Hepatocyte (in vitro differentiated cells): Measurements from ENCODE around the gene ESRP2. TPM values are rescaled to one million over a fixed set of nuclear protein-coding genes. Genes with fewer than 3 reads are reported as not detected.

Experiments used
- DNase-seq: peaks from one replicate; pipeline ENCODE4 v3.0.0-alpha.2; 2016; ENCODE audit warnings: low spot score
- H2AFZ ChIP-seq: fragments of 200-600 bp; sonication (generic); 2 replicates; pipeline ENCODE4 v1.6.0; 2016; ENCODE audit warnings: antibody characterized with exemption, mild to moderate bottlenecking
- H3K27ac ChIP-seq: fragments of 200-600 bp; sonication (generic); 2 replicates; pipeline ENCODE4 v1.5.1; 2016; ENCODE audit warnings: mild to moderate bottlenecking
- H3K27me3 ChIP-seq: fragments of 200-600 bp; sonication (generic); 2 replicates; pipeline ENCODE4 v1.6.1; 2016
- H3K36me3 ChIP-seq: fragments of 200-600 bp; sonication (generic); replicated peaks from 2 replicates; pipeline ENCODE4 v1.5.1; 2016; ENCODE audit warnings: low read depth; ENCODE audit not compliant: insufficient read depth
- H3K4me1 ChIP-seq: fragments of 200-600 bp; sonication (generic); 2 replicates; pipeline ENCODE4 v1.5.1; 2016; ENCODE audit warnings: mild to moderate bottlenecking, moderate library complexity; ENCODE audit not compliant: insufficient read depth
- H3K4me2 ChIP-seq: fragments of 200-600 bp; sonication (generic); 2 replicates; pipeline ENCODE4 v1.6.0; 2016
- H3K4me3 ChIP-seq: fragments of 200-600 bp; sonication (generic); 2 replicates; pipeline ENCODE4 v1.5.1; 2016; ENCODE audit warnings: mild to moderate bottlenecking
- H3K79me2 ChIP-seq: fragments of 200-600 bp; sonication (generic); 2 replicates; pipeline ENCODE4 v1.6.0; 2017; ENCODE audit warnings: mild to moderate bottlenecking
- H3K9me2 ChIP-seq: fragments of 200-600 bp; sonication (generic); replicated peaks from 2 replicates; pipeline ENCODE4 v1.6.0; 2017; ENCODE audit warnings: mild to moderate bottlenecking; ENCODE audit not compliant: insufficient read depth
- H3K9me3 ChIP-seq: fragments of 200-600 bp; sonication (generic); 2 replicates; pipeline ENCODE4 v1.5.1; 2016; ENCODE audit warnings: low read depth, mild to moderate bottlenecking
- H4K20me1 ChIP-seq: fragments of 200-600 bp; sonication (generic); 2 replicates; pipeline ENCODE4 v1.6.0; 2016; ENCODE audit warnings: mild to moderate bottlenecking; ENCODE audit not compliant: insufficient read depth, poor library complexity, severe bottlenecking
- EZH2 ChIP-seq: fragments of 200-600 bp; sonication (generic); IDR thresholded peaks from 2 replicates; pipeline ENCODE4 v1.6.1; 2016; ENCODE audit warnings: antibody characterized with exemption, mild to moderate bottlenecking, borderline replicate concordance
- EZH2phosphoT487 ChIP-seq: fragments of 200-600 bp; sonication (generic); IDR thresholded peaks from one replicate; pipeline ENCODE4 v1.6.1; 2018; ENCODE audit warnings: antibody characterized with exemption, mild to moderate bottlenecking, low read depth, moderate library complexity; ENCODE audit not compliant: unreplicated experiment, severe bottlenecking
- WGBS: methylation state at CpG from one replicate; pipeline ENCODE4 v1.1.6; 2016; ENCODE audit warnings: low lambda C conversion rate; ENCODE audit errors: missing lambda C conversion rate; 5-methylcytosine and 5-hydroxymethylcytosine counted together
- polyA plus RNA-seq: library from polyadenylated mRNA; unstranded; fragments of >200 nt; fragmentation: Nextera tagmentation; extraction: Ambion mirVana; gene quantifications from 2 replicates; pipeline ENCODE4 v1.2.1, GENCODE V29; 2016
- total RNA-seq: library from RNA; depleted of rRNA; stranded (reverse); fragments of >200 nt; gene quantifications from 2 replicates; pipeline ENCODE4 v1.2.3, GENCODE V29; 2014
- TF ChIP-seq, protein P1 (sequence below): fragments of 200-600 bp; sonication (generic); IDR thresholded peaks from 2 replicates; pipeline ENCODE4 v1.5.1; 2016; ENCODE audit warnings: antibody characterized with exemption, mild to moderate bottlenecking; ENCODE audit not compliant: poor library complexity

Gene ESRP2
- total and polyA plus RNA-seq, 2 experiments from 2014 or later = 39.5 to 52.4 TPM

DNA sequence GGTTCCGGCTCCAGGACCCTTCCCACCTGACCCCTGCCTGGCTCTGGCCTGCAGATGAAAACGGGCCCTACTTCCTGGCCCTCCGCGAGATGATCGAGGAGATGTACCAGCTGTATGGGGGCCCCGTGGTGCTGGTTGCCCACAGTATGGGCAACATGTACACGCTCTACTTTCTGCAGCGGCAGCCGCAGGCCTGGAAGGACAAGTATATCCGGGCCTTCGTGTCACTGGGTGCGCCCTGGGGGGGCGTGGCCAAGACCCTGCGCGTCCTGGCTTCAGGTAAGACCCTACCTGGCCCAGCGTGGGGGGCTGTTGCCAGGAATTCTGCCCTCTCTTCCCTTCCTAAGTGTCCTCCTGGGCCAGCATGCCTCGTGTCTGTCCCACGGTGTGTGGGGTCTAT, 19.8 kb upstream of the ESRP2 start:
- no peaks in the 10 kb centered on the region for H4K20me1 ChIP-seq
- H3K9me2 ChIP-seq = no peaks in the 10 kb centered on the region
- no peak overlapping the region for H3K4me2 ChIP-seq
- 94% methylated on average over 18 of the region's 18 CpGs for WGBS
- no peaks in the 10 kb centered on the region for H3K79me2 ChIP-seq
- H3K4me3 ChIP-seq = no peak overlapping the region
- H2AFZ ChIP-seq = no peak overlapping the region
- H3K27ac ChIP-seq = no peak overlapping the region
- TF ChIP-seq, protein P1, sequence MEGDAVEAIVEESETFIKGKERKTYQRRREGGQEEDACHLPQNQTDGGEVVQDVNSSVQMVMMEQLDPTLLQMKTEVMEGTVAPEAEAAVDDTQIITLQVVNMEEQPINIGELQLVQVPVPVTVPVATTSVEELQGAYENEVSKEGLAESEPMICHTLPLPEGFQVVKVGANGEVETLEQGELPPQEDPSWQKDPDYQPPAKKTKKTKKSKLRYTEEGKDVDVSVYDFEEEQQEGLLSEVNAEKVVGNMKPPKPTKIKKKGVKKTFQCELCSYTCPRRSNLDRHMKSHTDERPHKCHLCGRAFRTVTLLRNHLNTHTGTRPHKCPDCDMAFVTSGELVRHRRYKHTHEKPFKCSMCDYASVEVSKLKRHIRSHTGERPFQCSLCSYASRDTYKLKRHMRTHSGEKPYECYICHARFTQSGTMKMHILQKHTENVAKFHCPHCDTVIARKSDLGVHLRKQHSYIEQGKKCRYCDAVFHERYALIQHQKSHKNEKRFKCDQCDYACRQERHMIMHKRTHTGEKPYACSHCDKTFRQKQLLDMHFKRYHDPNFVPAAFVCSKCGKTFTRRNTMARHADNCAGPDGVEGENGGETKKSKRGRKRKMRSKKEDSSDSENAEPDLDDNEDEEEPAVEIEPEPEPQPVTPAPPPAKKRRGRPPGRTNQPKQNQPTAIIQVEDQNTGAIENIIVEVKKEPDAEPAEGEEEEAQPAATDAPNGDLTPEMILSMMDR = no peak
- no peak for TF ChIP-seq EZH2phosphoT487
- DNase-seq = no peak
- H3K4me1 ChIP-seq = peaks cover 17% of the 10 kb centered on the region
- H3K9me3 ChIP-seq = no peaks in the 10 kb centered on the region
- no peaks in the 10 kb centered on the region for H3K27me3 ChIP-seq
- H3K36me3 ChIP-seq = no peaks in the 10 kb centered on the region

DNA sequence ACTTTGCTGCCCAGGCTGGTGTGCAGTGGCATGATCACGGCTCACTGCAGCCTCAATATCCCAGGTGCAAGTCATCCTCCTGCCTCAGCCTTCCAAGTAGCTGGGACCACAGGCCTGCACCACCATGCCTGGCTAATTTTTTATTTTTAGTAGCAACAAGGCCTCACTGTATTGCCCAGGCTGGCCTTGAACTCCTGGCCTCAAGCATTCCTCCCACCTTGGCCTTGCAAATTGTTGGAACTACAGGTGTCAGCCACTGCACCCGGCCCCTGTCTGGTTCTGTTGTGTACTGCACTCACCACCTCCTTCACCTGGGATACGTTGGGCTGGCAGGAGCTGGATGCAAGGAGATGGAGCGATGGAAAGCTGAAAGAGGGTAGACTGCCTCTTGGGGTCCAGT, 17.8 kb upstream of the ESRP2 start:
- H3K9me2 ChIP-seq = no peaks in the 10 kb centered on the region
- no peak for DNase-seq
- WGBS = 96% methylated on average over 4 of the region's 4 CpGs
- H3K4me2 ChIP-seq = no peak overlapping the region
- no peak for TF ChIP-seq EZH2
- TF ChIP-seq, protein P1 = no peak
- no peaks in the 10 kb centered on the region for H3K79me2 ChIP-seq
- H3K36me3 ChIP-seq = no peaks in the 10 kb centered on the region
- no peaks in the 10 kb centered on the region for H3K27me3 ChIP-seq
- no peak overlapping the region for H3K4me3 ChIP-seq
- no peaks in the 10 kb centered on the region for H3K9me3 ChIP-seq
- H3K4me1 ChIP-seq = peaks cover 17% of the 10 kb centered on the region
- H2AFZ ChIP-seq = no peak overlapping the region
- no peaks in the 10 kb centered on the region for H4K20me1 ChIP-seq
- no peak overlapping the region for H3K27ac ChIP-seq

DNA sequence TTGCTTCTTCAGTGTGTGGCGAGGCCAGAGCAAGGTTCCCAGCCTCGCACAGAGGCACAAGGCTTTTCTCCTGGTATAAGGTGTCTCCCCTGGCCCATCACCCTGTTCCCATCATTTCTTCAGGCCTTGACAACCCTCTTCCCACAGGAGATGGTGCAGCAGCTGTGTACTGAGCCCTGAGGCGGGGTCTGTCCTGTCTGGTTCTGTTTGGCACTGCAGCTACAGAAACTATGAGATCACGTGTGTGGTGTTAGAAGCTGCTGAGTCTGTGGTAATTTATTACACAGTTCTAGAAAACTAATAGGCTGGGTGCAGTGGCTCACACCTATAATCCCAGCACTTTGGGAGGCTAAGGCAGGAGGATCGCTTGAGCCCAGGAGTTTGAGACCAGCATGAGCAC, 16.5 kb upstream of the ESRP2 start:
- Histone ChIP-seq H4K20me1 (no peaks in the 10 kb centered on the region), H3K9me3 (no peaks in the 10 kb centered on the region), H3K9me2 (no peaks in the 10 kb centered on the region), H3K4me3 (no peak overlapping the region), H3K27me3 (no peaks in the 10 kb centered on the region), H3K4me2 (no peak overlapping the region), H3K27ac (no peak overlapping the region), H3K36me3 (no peaks in the 10 kb centered on the region), H2AFZ (no peak overlapping the region), H3K4me1 (peaks cover 6% of the 10 kb centered on the region), H3K79me2 (no peaks in the 10 kb centered on the region)
- WGBS = 90% methylated on average over 5 of the region's 5 CpGs
- TF ChIP-seq EZH2phosphoT487 (no peak), EZH2 (no peak)
- TF ChIP-seq, protein P1 = no peak
- no peak for DNase-seq

DNA sequence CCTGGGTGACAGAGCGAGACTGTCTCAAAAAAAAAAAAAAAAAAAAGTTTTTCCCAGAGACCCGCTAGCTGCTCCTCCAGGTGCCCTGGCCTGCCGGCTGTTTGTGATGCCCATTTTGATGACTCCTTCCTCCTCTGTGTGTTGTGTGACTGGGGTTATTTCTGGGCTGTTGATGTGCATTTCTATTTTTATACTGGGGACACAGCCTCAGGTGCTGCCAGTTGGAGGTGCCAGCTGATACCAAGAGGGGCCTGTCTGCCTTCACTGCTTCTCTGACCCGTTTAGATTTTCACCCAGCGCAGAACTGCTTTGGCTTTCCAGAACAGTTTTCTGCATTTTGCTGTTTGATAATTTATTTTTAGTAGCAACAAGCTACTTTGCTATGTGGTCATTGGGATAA, 15.9 kb upstream of the ESRP2 start:
- WGBS = 90% methylated on average over 5 of the region's 5 CpGs
- H2AFZ ChIP-seq = no peak overlapping the region

More for the DNA sequence above, 15.9 kb upstream of the ESRP2 start:
- H4K20me1 ChIP-seq = no peaks in the 10 kb centered on the region
- H3K27me3 ChIP-seq = no peaks in the 10 kb centered on the region
- H3K4me1 ChIP-seq = peaks cover under 1% of the 10 kb centered on the region
- no peak overlapping the region for H3K4me3 ChIP-seq
- H3K79me2 ChIP-seq = no peaks in the 10 kb centered on the region
- no peaks in the 10 kb centered on the region for H3K36me3 ChIP-seq
- H3K9me3 ChIP-seq = no peaks in the 10 kb centered on the region
- no peak overlapping the region for H3K4me2 ChIP-seq
- no peaks in the 10 kb centered on the region for H3K9me2 ChIP-seq
- TF ChIP-seq EZH2phosphoT487 (no peak), EZH2 (no peak)
- TF ChIP-seq, protein P1 = no peak
- no peak overlapping the region for H3K27ac ChIP-seq
- DNase-seq = no peak
